Gastroesophageal sphincter (tissue), 3 donors: ENCODE measurements around the gene IGFBP6.

Experiments
- CTCF ChIP-seq, 4 experiments: fragments of 200-600 bp in 2 of 4; fragments of 450-650 bp in 2 of 4; sonication (generic) in 1 of 4; IDR thresholded peaks; one replicate each; pipeline ENCODE4 v1.5.1; 2017 to 2019; ENCODE audit warnings: antibody characterized with exemption in 4 of 4, mild to moderate bottlenecking in 2 of 4, moderate library complexity in 2 of 4
- EP300 ChIP-seq: sonication (generic); formaldehyde crosslinking; IDR thresholded peaks from one replicate; pipeline ENCODE4 v1.6.1; 2017; ENCODE audit warnings: antibody characterized with exemption, mild to moderate bottlenecking
- POLR2A ChIP-seq, 2 donors: fragments of 450-650 bp; IDR thresholded peaks; one replicate each; pipeline ENCODE4 v1.6.1; 2017; ENCODE audit warnings: antibody characterized with exemption in 2 of 2, mild to moderate bottlenecking in 2 of 2, moderate library complexity in 1 of 2
- POLR2AphosphoS5 ChIP-seq: sonication (generic); formaldehyde crosslinking; IDR thresholded peaks from one replicate; pipeline ENCODE4 v1.6.1; 2017; ENCODE audit warnings: antibody characterized with exemption

GRCh38 chr12:53091756-53092155, 5.7 kb upstream of the IGFBP6 start:
- TF ChIP-seq EP300 (no peak), POLR2A (IDR thresholded peaks at IDR 0.05) (no peak), CTCF (IDR thresholded peaks at IDR 0.05) (no peak), POLR2AphosphoS5 (no peak)
